Measurements from ENCODE around the gene FNIP1. TPM values are rescaled to one million over a fixed set of nuclear protein-coding genes. Genes with fewer than 3 reads are reported as not detected.

FNIP1 gene
- total and polyA plus RNA-seq, 9 of the 15 experiments (the other 6 are each of a cell fraction or from before 2014, with no cell fraction given): 5.0 to 32.8 (median 18.4) TPM

- no peak for TF ChIP-seq FOXJ2 (tag; IDR thresholded peaks at IDR 0.05)
- peak; percentile 91 for TF ChIP-seq ZNF311 (CRISPR knock-in tag; IDR thresholded peaks at IDR 0.05)
- peak; percentile 88 for TF ChIP-seq PTRF (tag; IDR thresholded peaks at IDR 0.05)
- TF ChIP-seq FOXO4 (CRISPR knock-in tag; IDR thresholded peaks at IDR 0.05): no peak
- no peak for TF ChIP-seq RBM14 (IDR thresholded peaks at IDR 0.05; ENCODE audit: borderline replicate concordance, insufficient read depth, low read depth, low read length)
- peak; percentile 82 for TF ChIP-seq CREB3 (tag; conservative IDR thresholded peaks at IDR 0.05; ENCODE audit: low read depth)
- no peak for TF ChIP-seq NR4A1 (CRISPR knock-in tag; IDR thresholded peaks at IDR 0.05)
- TF ChIP-seq NR4A1 (tag; IDR thresholded peaks at IDR 0.05): peak; percentile 64; the same call in 1 of the 2 replicates
- no peak for TF ChIP-seq CHAMP1 (IDR thresholded peaks at IDR 0.05)
- TF ChIP-seq MED1 (CRISPR knock-in tag; IDR thresholded peaks at IDR 0.05; ENCODE audit: borderline replicate concordance): no peak
- no peak for TF ChIP-seq NCOA2 (IDR thresholded peaks at IDR 0.05; ENCODE audit: partially characterized antibody in 2 of 2)
- no peak for TF ChIP-seq SLC30A9 (CRISPR knock-in tag; IDR thresholded peaks at IDR 0.05)
- TF ChIP-seq RBM39 (optimal IDR thresholded peaks at IDR 0.05; ENCODE audit: low read depth, low read length): no peak
- no peak for TF ChIP-seq ZNF77 (CRISPR knock-in tag; IDR thresholded peaks at IDR 0.05)
- TF ChIP-seq NUFIP1 (IDR thresholded peaks at IDR 0.05; ENCODE audit: partially characterized antibody): peak; percentile 64
- TF ChIP-seq BCLAF1 (IDR thresholded peaks at IDR 0.05; ENCODE audit: borderline replicate concordance in 1 of 2, control insufficient read depth in 1 of 2, low read depth in 2 of 2, low read length in 1 of 2): no peak
- no peak for TF ChIP-seq RAD21 (CRISPR knock-in tag; conservative IDR thresholded peaks at IDR 0.05 in 1 of 2, IDR thresholded peaks at IDR 0.05 in 1 of 2)
- TF ChIP-seq ZEB2 (IDR thresholded peaks at IDR 0.05): no peak
- peak; percentile 87 for TF ChIP-seq PTTG1 (tag; IDR thresholded peaks at IDR 0.05; ENCODE audit: low read depth)
- TF ChIP-seq ZKSCAN1 (IDR thresholded peaks at IDR 0.05; ENCODE audit: low read depth, low read length): peak; percentile 79; the same call in 1 of the 2 replicates
Observed at GRCh38 chr5:131749723-131750470, 46.9 kb downstream of the FNIP1 start (continued).

Data from K562 (cell line).